ENCODE data around the gene TNFRSF14. TPM values are rescaled to one million over a fixed set of nuclear protein-coding genes. Genes with fewer than 3 reads are reported as not detected.

TNFRSF14 gene
- total and polyA plus RNA-seq, 2 experiments from 2014 or later = not detected

DNA sequence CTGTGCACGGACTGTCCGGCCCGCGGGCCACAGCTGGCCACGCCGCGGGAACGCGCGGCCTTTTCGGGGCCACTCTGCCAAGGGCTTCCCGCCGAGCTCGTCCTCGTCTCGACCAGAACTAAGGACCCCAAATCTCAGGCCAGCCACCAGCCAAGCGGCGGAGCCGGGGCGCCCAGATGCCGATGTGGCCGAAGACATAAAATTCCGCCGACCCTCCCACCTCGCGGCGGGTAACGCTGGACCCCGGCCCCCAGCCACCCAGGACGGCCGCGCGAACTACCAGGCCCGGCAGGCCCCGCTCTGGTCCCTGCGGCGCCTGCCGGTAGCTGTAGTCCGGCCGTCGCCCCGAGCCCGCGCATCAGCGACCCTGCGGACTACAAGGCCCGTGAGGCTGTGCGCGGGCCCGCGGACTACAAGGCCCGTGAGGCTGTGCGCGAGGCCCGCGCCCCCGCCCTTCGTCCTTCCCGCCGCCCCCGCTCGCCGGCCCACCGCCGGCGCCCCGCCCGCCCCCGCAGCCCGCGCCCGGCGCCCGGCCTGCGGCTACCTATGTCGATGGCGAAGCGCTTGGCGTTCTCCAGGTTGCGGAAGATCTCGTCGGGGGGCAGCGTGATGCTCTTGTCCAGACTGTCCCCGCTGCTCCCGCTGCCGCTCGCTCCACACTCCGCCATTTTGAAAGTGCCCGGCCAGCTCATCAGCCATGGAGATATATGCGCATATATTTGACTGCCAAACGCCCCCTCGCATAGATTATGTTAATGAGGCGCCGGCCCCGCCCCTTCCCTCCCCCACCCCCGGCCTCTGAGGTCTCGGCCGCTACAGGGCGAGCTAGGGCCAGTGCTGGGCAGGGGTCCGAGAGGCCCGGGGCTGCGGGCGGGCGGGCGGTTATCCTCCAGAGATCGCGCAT is 30.0 kb upstream of the TNFRSF14 start, which contains the start of gene PANK4:
PANK4 (minus strand) TSS at position 677 of the 904 bp plus-strand sequence; CDS start at position 668, 9 bp downstream.
- peaks cover 43% of the 10 kb centered on the region for H3K27me3 Mint-ChIP-seq (ENCODE audit: insufficient read depth, low read depth, poor library complexity)
- Histone ChIP-seq H3F3A (replicated peaks; ENCODE audit: low read depth) (no peaks in the 10 kb centered on the region), H3K27me3 (ENCODE audit: insufficient read depth) (peaks cover 44% of the 10 kb centered on the region), H3K9me2 (ENCODE audit: insufficient read depth) (no peaks in the 10 kb centered on the region), H3K36me3 (ENCODE audit: insufficient read depth) (0 out of 2 replicates have a peak, but pooled peaks cover under 1% of the 10 kb centered on the region), H3K4me1 (ENCODE audit: insufficient read depth) (peaks cover 19% of the 10 kb centered on the region), H4K20me1 (replicated peaks; ENCODE audit: insufficient read depth) (peaks cover 30% of the 10 kb centered on the region), H3K27ac (ENCODE audit: low read depth) (no peak within 1 kb of the TSS), H3K4me3 (peak within 1 kb of the TSS; percentile 92), H2AFZ (0 out of 2 replicates have a peak within 1 kb of the TSS, but pooled peaks have one; percentile 28), H3K79me2 (replicated peaks; ENCODE audit: insufficient read depth) (peaks cover 46% of the 10 kb centered on the region), H3K4me2 (peak within 1 kb of the TSS; percentile 93)
- no peaks in the 10 kb centered on the region for H3K9me3 Mint-ChIP-seq
- DNase-seq (ENCODE audit: low spot score) (peak; percentile 97), ATAC-seq (peak; percentile 69)
- peaks cover 35% of the 10 kb centered on the region for H3K4me1 Mint-ChIP-seq
- H3K4me3 Mint-ChIP-seq = peak within 1 kb of the TSS; percentile 91
- H3K27ac Mint-ChIP-seq = peak within 1 kb of the TSS; percentile 95
- TF ChIP-seq, protein P1, sequence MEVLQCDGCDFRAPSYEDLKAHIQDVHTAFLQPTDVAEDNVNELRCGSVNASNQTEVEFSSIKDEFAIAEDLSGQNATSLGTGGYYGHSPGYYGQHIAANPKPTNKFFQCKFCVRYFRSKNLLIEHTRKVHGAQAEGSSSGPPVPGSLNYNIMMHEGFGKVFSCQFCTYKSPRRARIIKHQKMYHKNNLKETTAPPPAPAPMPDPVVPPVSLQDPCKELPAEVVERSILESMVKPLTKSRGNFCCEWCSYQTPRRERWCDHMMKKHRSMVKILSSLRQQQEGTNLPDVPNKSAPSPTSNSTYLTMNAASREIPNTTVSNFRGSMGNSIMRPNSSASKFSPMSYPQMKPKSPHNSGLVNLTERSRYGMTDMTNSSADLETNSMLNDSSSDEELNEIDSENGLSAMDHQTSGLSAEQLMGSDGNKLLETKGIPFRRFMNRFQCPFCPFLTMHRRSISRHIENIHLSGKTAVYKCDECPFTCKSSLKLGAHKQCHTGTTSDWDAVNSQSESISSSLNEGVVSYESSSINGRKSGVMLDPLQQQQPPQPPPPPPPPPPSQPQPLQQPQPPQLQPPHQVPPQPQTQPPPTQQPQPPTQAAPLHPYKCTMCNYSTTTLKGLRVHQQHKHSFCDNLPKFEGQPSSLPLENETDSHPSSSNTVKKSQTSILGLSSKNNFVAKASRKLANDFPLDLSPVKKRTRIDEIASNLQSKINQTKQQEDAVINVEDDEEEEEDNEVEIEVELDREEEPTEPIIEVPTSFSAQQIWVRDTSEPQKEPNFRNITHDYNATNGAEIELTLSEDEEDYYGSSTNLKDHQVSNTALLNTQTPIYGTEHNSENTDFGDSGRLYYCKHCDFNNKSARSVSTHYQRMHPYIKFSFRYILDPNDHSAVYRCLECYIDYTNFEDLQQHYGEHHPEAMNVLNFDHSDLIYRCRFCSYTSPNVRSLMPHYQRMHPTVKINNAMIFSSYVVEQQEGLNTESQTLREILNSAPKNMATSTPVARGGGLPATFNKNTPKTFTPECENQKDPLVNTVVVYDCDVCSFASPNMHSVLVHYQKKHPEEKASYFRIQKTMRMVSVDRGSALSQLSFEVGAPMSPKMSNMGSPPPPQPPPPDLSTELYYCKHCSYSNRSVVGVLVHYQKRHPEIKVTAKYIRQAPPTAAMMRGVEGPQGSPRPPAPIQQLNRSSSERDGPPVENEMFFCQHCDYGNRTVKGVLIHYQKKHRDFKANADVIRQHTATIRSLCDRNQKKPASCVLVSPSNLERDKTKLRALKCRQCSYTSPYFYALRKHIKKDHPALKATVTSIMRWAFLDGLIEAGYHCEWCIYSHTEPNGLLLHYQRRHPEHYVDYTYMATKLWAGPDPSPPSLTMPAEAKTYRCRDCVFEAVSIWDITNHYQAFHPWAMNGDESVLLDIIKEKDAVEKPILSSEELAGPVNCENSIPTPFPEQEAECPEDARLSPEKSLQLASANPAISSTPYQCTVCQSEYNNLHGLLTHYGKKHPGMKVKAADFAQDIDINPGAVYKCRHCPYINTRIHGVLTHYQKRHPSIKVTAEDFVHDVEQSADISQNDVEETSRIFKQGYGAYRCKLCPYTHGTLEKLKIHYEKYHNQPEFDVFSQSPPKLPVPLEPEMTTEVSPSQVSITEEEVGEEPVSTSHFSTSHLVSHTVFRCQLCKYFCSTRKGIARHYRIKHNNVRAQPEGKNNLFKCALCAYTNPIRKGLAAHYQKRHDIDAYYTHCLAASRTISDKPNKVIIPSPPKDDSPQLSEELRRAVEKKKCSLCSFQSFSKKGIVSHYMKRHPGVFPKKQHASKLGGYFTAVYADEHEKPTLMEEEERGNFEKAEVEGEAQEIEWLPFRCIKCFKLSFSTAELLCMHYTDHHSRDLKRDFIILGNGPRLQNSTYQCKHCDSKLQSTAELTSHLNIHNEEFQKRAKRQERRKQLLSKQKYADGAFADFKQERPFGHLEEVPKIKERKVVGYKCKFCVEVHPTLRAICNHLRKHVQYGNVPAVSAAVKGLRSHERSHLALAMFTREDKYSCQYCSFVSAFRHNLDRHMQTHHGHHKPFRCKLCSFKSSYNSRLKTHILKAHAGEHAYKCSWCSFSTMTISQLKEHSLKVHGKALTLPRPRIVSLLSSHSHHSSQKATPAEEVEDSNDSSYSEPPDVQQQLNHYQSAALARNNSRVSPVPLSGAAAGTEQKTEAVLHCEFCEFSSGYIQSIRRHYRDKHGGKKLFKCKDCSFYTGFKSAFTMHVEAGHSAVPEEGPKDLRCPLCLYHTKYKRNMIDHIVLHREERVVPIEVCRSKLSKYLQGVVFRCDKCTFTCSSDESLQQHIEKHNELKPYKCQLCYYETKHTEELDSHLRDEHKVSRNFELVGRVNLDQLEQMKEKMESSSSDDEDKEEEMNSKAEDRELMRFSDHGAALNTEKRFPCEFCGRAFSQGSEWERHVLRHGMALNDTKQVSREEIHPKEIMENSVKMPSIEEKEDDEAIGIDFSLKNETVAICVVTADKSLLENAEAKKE (CRISPR knock-in tag; IDR thresholded peaks at IDR 0.05) = no peak
- TF ChIP-seq EZH2 (IDR thresholded peaks at IDR 0.05; ENCODE audit: low read depth, unreplicated experiment) = no peak
- TF ChIP-seq, protein P2, sequence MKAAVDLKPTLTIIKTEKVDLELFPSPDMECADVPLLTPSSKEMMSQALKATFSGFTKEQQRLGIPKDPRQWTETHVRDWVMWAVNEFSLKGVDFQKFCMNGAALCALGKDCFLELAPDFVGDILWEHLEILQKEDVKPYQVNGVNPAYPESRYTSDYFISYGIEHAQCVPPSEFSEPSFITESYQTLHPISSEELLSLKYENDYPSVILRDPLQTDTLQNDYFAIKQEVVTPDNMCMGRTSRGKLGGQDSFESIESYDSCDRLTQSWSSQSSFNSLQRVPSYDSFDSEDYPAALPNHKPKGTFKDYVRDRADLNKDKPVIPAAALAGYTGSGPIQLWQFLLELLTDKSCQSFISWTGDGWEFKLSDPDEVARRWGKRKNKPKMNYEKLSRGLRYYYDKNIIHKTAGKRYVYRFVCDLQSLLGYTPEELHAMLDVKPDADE (IDR thresholded peaks at IDR 0.05) = peak; percentile 99
- peak; percentile 75; the same call in 1 of the 2 replicates for TF ChIP-seq ZNF114 (CRISPR knock-in tag; IDR thresholded peaks at IDR 0.05)
- TF ChIP-seq POLR2AphosphoS5 (IDR thresholded peaks at IDR 0.05; ENCODE audit: low read depth) = peak; percentile 70; the same call in 1 of the 2 replicates
- peak; percentile 74 for TF ChIP-seq CREB1 (CRISPR knock-in tag; IDR thresholded peaks at IDR 0.05; ENCODE audit: low read depth)
- H3K36me3 Mint-ChIP-seq (ENCODE audit: low read depth) = peaks cover 6% of the 10 kb centered on the region
